Keratinocyte (primary cell): ENCODE results near the gene BBLN. TPM values are rescaled to one million over a fixed set of nuclear protein-coding genes. Genes with fewer than 3 reads are reported as not detected.

Source experiments
- DNase-seq: peaks from one replicate; pipeline ENCODE4 v3.0.0-alpha.2; 2011; ENCODE audit warnings: low read depth, missing footprints, low spot score
- FAIRE-seq: peaks from 2 replicates; lab custom pipeline; 2011; peaks lifted over from hg19 to GRCh38; lab: Jason Lieb, UNC
- H2AFZ ChIP-seq: 2 replicates; pipeline ENCODE4 v1.6.0; 2012; ENCODE audit warnings: low read length, control low read depth, inconsistent platforms; ENCODE audit not compliant: control insufficient read depth
- H3K27ac ChIP-seq: 2 replicates; pipeline ENCODE4 v1.5.1; 2011; ENCODE audit warnings: low read length; ENCODE audit not compliant: control insufficient read depth, insufficient read depth
- H3K27me3 ChIP-seq: 3 replicates; pipeline ENCODE4 v1.6.0; 2011; ENCODE audit warnings: low read length; ENCODE audit not compliant: control insufficient read depth, insufficient read depth; ENCODE audit errors: extremely low read depth
- H3K36me3 ChIP-seq, 2 experiments: 2 replicates in 1 of 2; 3 replicates in 1 of 2; pipeline ENCODE4 v1.5.1; 2011; ENCODE audit warnings: low read length in 2 of 2, mild to moderate bottlenecking in 1 of 2; ENCODE audit not compliant: control insufficient read depth in 2 of 2, insufficient read depth in 2 of 2; ENCODE audit errors: extremely low read depth in 1 of 2
- H3K4me1 ChIP-seq: 3 replicates; pipeline ENCODE4 v1.5.1; 2011; ENCODE audit warnings: low read length; ENCODE audit not compliant: control insufficient read depth, insufficient read depth; ENCODE audit errors: extremely low read depth
- H3K4me2 ChIP-seq: 3 replicates; pipeline ENCODE4 v1.6.0; 2011; ENCODE audit warnings: low read depth, low read length; ENCODE audit not compliant: control insufficient read depth, insufficient read depth; ENCODE audit errors: extremely low read depth
- H3K4me3 ChIP-seq, 3 experiments: fragments of 200-600 bp in 1 of 3; sonication (generic) in 1 of 3; 2 replicates in 2 of 3; 3 replicates in 1 of 3; pipeline ENCODE4 v1.5.1; 2011 to 2016; ENCODE audit warnings: low read length in 3 of 3, mild to moderate bottlenecking in 3 of 3, control low read depth in 2 of 3, inconsistent platforms in 1 of 3, low read depth in 1 of 3, mixed read lengths in 1 of 3, mixed run types in 1 of 3, moderate library complexity in 1 of 3; ENCODE audit not compliant: control insufficient read depth in 2 of 3, insufficient read depth in 2 of 3; ENCODE audit errors: extremely low read depth in 1 of 3
- H3K79me2 ChIP-seq: 2 replicates; pipeline ENCODE4 v1.6.0; 2012; ENCODE audit warnings: low read length; ENCODE audit not compliant: control insufficient read depth, insufficient read depth
- H3K9ac ChIP-seq: 3 replicates; pipeline ENCODE4 v1.6.0; 2011; ENCODE audit warnings: low read length; ENCODE audit not compliant: control insufficient read depth, insufficient read depth; ENCODE audit errors: extremely low read depth
- H3K9me1 ChIP-seq: 3 replicates; pipeline ENCODE4 v1.6.0; 2011; ENCODE audit warnings: low read length; ENCODE audit not compliant: control insufficient read depth, insufficient read depth; ENCODE audit errors: extremely low read depth
- H3K9me3 ChIP-seq: 2 replicates; pipeline ENCODE4 v1.5.1; 2012; ENCODE audit warnings: low read depth, low read length; ENCODE audit not compliant: control insufficient read depth
- H4K20me1 ChIP-seq: 3 replicates; pipeline ENCODE4 v1.6.0; 2011; ENCODE audit warnings: low read length; ENCODE audit not compliant: control insufficient read depth, insufficient read depth; ENCODE audit errors: extremely low read depth
- EZH2 ChIP-seq: IDR thresholded peaks from one replicate; pipeline ENCODE4 v1.6.1; 2012; ENCODE audit warnings: inconsistent platforms, mild to moderate bottlenecking, low read length, moderate library complexity
- dilution Hi-C: fragments of 300-500 bp; cut with MboI; formaldehyde crosslinking; loops from one replicate; pipeline ENCODE4 v1.7.0; 2020; ENCODE audit warnings: low sequenced_read_pairs; ENCODE audit not compliant: extremely low pct_ligation_motif_present
- polyA plus RNA-seq, 5 experiments: library from polyadenylated mRNA; depleted of rRNA in 3 of 5; stranded (reverse) in 3 of 5; stranded (forward) in 1 of 5; unstranded in 1 of 5; fragments of >200 nt; gene quantifications; 1 replicate in 1 of 5; 2 replicates in 3 of 5; 3 replicates in 1 of 5; pipeline versions ENCODE4 v1.2.1 to v1.2.3, GENCODE V29; 2011 to 2012; ENCODE audit warnings: missing spikeins in 2 of 5, low read depth in 1 of 5, low replicate concordance in 1 of 5
- TF ChIP-seq, protein P1 (sequence below), 3 experiments: IDR thresholded peaks in 1 of 3; conservative IDR thresholded peaks in 1 of 3; optimal IDR thresholded peaks in 1 of 3; 2 replicates in 2 of 3; 3 replicates in 1 of 3; pipeline versions ENCODE3 to v1.5.1; 2011; ENCODE audit warnings: low read length in 3 of 3, mild to moderate bottlenecking in 3 of 3, moderate library complexity in 2 of 3, control low read depth in 1 of 3, inconsistent platforms in 1 of 3; ENCODE audit not compliant: insufficient read depth in 2 of 3; ENCODE audit errors: extremely low read depth in 1 of 3

Gene BBLN
- polyA plus RNA-seq, 1 donor (not counting 4 experiments of a cell fraction or from before 2014, with no cell fraction given), result 35.9 TPM

DNA sequence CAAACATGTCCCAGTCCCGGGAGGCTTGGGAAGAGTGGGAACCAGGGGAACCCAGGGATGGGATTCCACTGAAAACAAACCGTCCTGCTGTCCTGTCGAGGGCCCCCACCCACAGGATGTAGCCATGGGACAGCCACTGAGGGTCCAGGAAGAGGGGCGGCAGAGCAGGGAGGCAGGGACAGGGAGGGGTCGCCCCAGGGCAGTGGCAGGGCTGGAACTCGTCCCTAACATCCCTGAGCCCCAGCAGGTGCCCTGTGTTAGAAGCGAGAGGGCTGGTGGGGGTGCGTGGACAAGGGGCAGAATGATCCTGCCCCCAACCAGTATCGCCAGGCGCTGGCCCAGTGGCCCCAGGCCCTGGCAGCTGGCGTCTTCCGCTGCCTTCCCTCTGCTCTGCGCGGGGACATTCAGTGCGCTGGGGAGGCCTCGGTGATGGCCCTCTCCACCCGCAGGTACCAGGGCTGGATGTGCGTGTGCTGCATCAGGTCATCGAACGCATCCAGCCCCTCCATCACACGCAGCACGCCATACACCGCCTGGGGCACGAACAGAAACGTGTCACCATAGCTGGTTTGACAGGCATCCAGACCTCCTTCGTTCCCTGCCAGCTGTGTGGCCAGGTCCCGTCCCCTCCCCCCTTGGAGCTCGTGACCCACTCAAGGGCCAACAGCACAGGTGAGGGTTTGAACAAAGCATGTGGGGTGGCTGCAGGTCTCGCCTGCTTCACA, 39.2 kb upstream of the BBLN start:
- Histone ChIP-seq H2AFZ (no peak overlapping the region), H3K36me3 (peaks cover 20 to 31% of the 10 kb centered on the region in 2 experiments), H3K4me3 (no peak overlapping the region), H3K27ac (no peak overlapping the region), H3K27me3 (no peaks in the 10 kb centered on the region), H3K9me3 (no peaks in the 10 kb centered on the region), H3K4me2 (no peak overlapping the region), H3K4me1 (peaks cover 10% of the 10 kb centered on the region), H3K79me2 (peaks cover 13% of the 10 kb centered on the region), H4K20me1 (peaks cover under 1% of the 10 kb centered on the region), H3K9ac (no peak overlapping the region), H3K9me1 (no peaks in the 10 kb centered on the region)
- DNase-seq, result no peak
- no peak for FAIRE-seq
- no peak for TF ChIP-seq EZH2
- TF ChIP-seq, protein P1, sequence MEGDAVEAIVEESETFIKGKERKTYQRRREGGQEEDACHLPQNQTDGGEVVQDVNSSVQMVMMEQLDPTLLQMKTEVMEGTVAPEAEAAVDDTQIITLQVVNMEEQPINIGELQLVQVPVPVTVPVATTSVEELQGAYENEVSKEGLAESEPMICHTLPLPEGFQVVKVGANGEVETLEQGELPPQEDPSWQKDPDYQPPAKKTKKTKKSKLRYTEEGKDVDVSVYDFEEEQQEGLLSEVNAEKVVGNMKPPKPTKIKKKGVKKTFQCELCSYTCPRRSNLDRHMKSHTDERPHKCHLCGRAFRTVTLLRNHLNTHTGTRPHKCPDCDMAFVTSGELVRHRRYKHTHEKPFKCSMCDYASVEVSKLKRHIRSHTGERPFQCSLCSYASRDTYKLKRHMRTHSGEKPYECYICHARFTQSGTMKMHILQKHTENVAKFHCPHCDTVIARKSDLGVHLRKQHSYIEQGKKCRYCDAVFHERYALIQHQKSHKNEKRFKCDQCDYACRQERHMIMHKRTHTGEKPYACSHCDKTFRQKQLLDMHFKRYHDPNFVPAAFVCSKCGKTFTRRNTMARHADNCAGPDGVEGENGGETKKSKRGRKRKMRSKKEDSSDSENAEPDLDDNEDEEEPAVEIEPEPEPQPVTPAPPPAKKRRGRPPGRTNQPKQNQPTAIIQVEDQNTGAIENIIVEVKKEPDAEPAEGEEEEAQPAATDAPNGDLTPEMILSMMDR (optimal IDR thresholded peaks at IDR 0.05 in 1 of 3, IDR thresholded peaks at IDR 0.05 in 1 of 3, conservative IDR thresholded peaks at IDR 0.05 in 1 of 3; ENCODE audit: extremely low read depth in 1 of 3, insufficient read depth in 2 of 3, low read length in 3 of 3), result no peak
- dilution Hi-C loops, result no loop called here

- dilution Hi-C loops, result no loop called here
- H3K79me2 ChIP-seq, result peaks cover 16% of the 10 kb centered on the region
- H3K4me2 ChIP-seq, result no peak overlapping the region
- no peaks in the 10 kb centered on the region for H3K9me3 ChIP-seq
- H3K9ac ChIP-seq, result no peak overlapping the region
- peaks cover 20 to 31% of the 10 kb centered on the region in 2 experiments for H3K36me3 ChIP-seq
- H3K27me3 ChIP-seq, result no peaks in the 10 kb centered on the region
- peaks cover 3% of the 10 kb centered on the region for H4K20me1 ChIP-seq
- no peak overlapping the region for H3K27ac ChIP-seq
- FAIRE-seq (no peak), DNase-seq (no peak)
- TF ChIP-seq, protein P1 (optimal IDR thresholded peaks at IDR 0.05 in 1 of 3, IDR thresholded peaks at IDR 0.05 in 1 of 3, conservative IDR thresholded peaks at IDR 0.05 in 1 of 3; ENCODE audit: extremely low read depth in 1 of 3, insufficient read depth in 2 of 3, low read length in 3 of 3), result no peak
- no peak for TF ChIP-seq EZH2
- H3K9me1 ChIP-seq, result no peaks in the 10 kb centered on the region
- no peak overlapping the region for H3K4me3 ChIP-seq
- H3K4me1 ChIP-seq, result peaks cover 14% of the 10 kb centered on the region
- no peak overlapping the region for H2AFZ ChIP-seq
Measured at GRCh38 chr9:128121466-128121810, 38.6 kb upstream of the BBLN start.
